DMS53 (cell line): Measurements from ENCODE around the gene GSTA1.
"Not testable (repeated sequence)": the region's sequence is repeated elsewhere in the genome, so short reads cannot be mapped to it uniquely, and the experiment has no call there.

ENCODE experiments used
- DNase-seq: peaks from one replicate; lab custom pipeline; 2025; lab: John Stamatoyannopoulos, UW

GSTA1 gene

GRCh38 chr6:52808660-52809059 is 5.0 kb upstream of the GSTA1 start:
- DNase-seq = no peak

DNA sequence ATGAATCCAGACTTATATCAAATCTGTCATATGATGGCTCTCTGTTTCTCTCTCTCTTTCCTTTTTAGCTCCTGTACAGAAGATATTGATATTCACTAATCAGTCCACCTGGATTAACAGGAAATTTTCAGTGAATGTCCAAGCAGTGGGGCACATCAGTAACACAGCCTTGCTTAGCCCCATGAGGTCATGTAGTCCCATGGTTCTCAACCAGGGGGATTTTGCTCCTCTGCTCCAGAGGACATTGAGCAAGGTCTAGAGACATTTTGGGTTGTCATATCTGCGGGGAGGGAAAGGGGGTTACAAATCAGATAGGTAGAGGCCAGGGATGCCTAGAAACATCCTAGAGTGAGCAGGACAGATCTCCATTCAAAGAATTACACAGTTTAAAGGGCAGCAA is 810 bp downstream of the GSTA1 start:
- DNase-seq = no peak

DNA sequence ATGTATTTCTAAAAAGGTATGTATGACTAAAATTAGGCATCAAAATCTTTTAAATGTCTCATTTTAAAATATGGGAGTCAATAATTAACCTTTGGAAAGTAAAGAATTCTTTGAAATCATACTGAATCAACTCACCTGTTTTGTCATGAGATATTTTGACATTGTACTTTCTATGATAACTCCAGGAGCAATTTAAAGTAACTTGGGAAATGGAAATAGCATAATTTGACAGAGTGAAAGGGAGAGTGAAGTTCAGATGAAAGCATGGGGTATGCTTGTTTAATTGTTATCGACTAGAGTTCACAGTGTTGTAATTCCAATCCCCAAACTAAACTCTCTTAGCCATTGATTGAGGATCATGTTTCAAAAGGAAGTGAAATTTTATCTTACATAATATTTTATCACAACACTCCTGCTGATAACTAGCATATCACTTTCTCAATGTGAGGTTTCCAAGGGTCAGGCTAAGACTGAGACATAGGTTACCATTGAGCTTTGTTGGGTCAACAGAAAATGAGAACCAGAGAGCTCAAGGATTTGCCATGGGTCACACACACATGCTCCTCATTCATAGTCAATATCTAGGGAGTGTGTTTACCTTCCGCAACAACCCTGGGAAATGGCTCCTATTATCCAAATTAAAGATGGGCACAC is 2.3 kb downstream of the GSTA1 start:
- DNase-seq = no peak

DNA sequence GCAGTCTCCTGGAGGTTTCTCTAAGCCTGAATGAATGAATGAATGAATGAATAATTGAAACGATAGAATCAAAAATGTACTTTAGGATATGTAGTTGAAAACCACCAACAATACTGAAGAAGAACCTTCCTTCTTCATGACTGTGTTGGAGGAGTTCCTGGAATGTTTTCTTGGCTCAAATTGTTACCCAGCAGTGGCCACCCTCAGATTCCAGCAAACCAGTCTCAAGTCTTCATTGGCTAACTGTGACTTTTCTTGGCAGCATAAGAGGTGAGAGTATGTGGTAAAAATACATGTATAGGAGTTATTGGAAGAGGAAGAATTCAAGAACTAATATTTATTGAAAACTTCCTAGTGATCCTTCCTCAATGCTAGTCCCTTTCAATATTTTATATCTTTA is 4.3 kb downstream of the GSTA1 start:
- not testable (repeated sequence) for DNase-seq

DNA sequence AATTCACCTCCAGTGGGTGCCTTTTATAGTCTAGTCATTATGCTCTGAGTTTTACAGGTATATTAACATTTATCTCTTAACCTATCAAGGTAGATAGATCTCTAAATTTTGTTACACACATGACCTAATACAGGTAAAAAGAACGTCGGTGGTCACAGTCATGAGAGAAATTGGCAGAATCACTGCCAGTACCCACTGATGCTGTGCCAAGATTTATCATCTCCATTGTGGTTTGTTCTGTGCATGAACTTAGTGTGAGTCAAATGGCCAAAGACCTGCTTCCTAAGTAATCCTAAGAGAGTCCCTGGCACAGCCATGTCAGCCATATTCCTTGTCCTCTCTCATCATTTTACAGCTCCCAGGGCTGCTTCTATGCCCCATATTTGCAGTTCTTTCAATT is 9.2 kb downstream of the GSTA1 start:
- not testable (repeated sequence) for DNase-seq

DNA sequence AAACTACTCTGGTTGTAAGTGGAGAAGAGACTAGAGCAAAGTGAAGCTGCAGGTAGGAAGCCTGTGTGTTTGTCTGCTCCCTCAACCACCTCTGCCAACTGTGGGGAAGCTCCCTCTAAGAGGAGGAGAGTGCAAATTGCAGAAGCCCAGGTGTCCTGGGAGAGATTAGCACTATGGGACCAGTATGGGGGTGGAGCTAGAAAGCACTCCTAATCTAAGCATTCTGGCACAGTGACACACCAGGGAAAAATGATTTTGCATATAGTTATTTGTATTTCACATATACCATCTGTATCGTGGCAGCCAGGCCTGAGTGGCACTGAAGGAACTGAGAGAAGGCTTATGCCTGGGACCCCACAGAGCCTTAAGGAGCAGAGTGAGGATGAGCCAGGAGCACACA is 12.8 kb downstream of the GSTA1 start:
- peak; percentile 18 for DNase-seq

DNA sequence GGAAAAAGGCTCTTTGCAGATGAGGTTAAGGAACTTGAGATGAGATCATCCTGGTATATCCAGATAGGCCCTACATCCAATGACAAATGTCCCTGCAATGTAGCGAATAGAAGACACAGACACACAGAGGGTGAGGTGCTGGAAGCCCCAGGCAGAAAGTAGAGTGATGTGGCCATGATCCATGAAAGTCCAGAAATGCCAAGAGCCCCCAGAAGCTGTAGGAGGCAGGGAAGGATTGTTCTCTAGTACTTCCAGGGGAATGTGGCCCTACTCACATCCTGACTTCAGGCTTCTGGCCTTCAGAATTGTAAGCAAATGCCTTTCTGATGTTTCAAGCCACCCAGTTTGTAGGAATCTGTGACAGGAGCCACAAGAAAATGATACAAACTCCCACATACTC is 14.0 kb downstream of the GSTA1 start:
- DNase-seq = not testable (repeated sequence)

- peak; percentile 19 for DNase-seq
Observed at GRCh38 chr6:52788478-52788877, 15.1 kb downstream of the GSTA1 start.

GRCh38 chr6:52787917-52788316 is 15.7 kb downstream of the GSTA1 start:
- no peak for DNase-seq

- no peak for DNase-seq
Observed at GRCh38 chr6:52786249-52786956, 17.2 kb downstream of the GSTA1 start.

GRCh38 chr6:52782696-52783274 is 20.8 kb downstream of the GSTA1 start:
- DNase-seq = peak; percentile 49

DNA sequence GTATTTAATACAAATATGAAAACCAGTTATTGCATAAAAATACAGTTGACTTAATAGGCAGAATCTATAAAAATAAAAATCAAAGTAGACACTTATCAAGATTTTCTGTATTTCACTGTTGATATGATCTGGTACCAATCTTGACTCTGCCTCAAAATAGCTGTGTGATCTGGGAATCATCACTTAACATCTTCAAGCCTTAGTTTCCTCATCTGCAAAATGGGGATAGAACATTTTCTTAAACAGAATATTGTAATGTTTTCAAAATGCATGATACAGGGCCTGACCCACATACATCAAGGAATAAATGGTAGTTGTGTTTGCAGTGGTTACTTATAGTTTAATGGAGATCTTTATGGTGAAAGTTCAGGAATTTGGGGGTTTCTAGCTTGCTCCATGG is 21.4 kb downstream of the GSTA1 start:
- not testable (repeated sequence) for DNase-seq

GRCh38 chr6:52779237-52779636 is 24.4 kb downstream of the GSTA1 start:
- DNase-seq = no peak

- not testable (repeated sequence) for DNase-seq
Observed at GRCh38 chr6:52776711-52777351, 26.8 kb downstream of the GSTA1 start.

DNA sequence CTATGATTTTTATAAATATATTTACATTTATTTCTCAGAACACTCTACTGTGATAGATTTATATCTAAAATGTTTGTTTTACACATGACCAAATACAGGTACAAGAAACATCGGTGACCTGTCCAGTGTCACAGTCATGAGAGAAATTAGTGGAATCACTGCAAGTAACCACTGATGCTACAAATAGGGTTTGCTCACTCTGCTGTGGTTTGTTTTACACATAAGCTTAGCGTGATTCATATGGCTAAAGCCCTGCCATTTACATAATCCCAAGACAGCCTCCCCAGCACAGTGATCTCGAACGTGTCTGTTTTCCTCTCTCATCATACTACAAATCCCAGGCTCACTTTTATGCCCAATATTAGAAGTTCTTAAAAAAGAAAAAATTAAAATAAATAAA is 34.2 kb downstream of the GSTA1 start:
- peak; percentile 21 for DNase-seq

- DNase-seq = not testable (repeated sequence)
Observed at GRCh38 chr6:52767658-52768057, 36.0 kb downstream of the GSTA1 start.

GRCh38 chr6:52763322-52763916 is 40.2 kb downstream of the GSTA1 start, which contains the start of gene GSTA2:
Gene GSTA2 (minus strand): TSS chr6:52763475. CDS start chr6:52757947, 5,528 bp downstream.
- not testable (repeated sequence) for DNase-seq

DNA sequence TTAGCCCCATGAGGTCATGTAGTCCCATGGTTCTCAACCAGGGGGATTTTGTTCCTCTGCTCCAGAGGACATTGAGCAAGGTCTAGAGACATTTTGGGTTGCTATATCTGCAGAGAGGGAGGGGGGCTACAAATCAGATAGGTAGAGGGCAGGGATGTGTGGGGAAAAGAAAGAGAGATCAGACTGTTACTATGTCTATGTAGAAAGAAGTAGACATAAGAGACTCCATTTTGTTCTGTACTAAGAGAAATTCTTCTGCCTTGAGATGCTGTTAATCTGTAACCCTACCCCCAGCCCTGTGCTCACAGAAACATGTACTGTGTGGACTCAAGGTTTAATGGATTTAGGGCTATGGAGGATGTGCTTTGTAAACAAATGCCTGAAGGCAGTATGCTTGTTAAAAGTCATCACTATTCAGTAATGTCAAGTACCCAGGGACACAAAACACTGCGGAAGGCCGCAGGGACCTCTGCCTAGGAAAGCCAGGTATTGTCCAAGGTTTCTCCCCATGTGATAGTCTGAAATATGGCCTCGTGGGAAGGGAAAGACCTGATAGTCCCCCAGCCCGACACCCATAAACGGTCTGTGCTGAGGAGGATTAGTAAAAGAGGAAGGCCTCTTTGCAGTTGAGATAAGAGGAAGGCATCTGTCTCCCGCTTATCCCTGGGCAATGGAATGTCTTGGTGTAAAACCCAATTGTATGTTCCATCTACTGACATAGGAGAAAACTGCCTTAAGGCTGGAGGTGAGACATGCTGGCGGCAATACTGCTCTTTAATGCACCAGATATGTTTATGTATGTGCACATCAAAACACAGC is 41.7 kb downstream of the GSTA1 start:
- DNase-seq = peak; percentile 91

DNA sequence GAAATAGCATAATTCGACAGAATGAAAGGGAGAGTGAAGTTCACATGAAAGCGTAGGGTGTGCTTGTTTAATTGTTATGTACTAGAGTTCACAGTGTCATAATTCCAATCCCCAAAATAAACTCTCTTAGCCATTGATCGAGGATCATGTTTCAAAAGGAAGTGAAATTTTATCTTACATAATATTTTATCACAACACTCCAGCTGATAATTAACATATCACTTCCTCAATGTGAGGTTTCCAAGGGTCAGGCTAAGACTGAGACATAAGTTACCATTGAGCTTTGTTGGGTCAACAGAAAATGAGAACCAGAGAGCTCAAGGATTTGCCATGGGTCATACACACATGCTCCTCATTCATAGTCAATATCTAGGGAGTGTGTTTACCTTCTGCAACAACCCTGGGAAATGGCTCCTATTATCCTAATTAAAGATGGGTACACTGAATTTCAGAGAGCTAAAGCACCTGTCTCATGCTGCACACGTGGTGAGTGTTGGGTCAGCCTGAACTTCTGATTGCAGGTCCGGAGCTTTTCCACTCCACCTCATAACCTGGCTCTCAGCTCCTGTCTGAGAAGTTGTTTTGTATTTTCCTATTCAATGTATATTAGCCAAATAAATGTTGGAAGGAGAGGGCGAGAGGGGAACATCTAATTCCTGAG is 43.4 kb downstream of the GSTA1 start:
- peak; percentile 72 for DNase-seq

- peak; percentile 43 for DNase-seq
Observed at GRCh38 chr6:52759085-52759484, 44.5 kb downstream of the GSTA1 start.
